Astrocyte (in vitro differentiated cells and primary cell): Measurements from ENCODE around the gene DIAPH2.

Source experiments
- EZH2 ChIP-seq: IDR thresholded peaks from 2 replicates; pipeline ENCODE4 v1.6.1; 2012; ENCODE audit warnings: mild to moderate bottlenecking, low read length, inconsistent platforms; ENCODE audit not compliant: insufficient read depth
- TF ChIP-seq, protein P1 (sequence below): IDR thresholded peaks from 2 replicates; pipeline ENCODE4 v1.5.1; 2011; ENCODE audit warnings: low read depth, mild to moderate bottlenecking, inconsistent platforms, low read length, moderate library complexity; ENCODE audit not compliant: insufficient read depth

DNA sequence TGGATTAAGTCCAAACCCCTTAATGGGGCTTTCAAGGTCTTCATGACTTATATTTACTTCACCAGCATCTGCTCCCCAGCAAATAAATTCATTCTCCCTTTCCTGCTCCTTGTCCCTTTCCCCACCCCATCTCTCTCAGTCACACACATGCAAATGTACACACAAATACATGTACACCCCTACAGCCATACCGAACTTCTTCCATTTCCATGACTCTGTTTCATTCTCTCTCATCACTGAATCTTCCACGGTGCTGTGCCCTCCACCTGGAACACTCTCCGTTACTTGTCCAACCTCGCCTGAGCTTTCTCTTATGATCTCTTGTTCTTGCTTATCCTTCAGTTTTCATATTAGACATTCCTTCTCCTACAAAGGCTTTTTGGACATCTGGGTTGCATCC, 177.0 kb downstream of the DIAPH2 start:
- TF ChIP-seq, protein P1, sequence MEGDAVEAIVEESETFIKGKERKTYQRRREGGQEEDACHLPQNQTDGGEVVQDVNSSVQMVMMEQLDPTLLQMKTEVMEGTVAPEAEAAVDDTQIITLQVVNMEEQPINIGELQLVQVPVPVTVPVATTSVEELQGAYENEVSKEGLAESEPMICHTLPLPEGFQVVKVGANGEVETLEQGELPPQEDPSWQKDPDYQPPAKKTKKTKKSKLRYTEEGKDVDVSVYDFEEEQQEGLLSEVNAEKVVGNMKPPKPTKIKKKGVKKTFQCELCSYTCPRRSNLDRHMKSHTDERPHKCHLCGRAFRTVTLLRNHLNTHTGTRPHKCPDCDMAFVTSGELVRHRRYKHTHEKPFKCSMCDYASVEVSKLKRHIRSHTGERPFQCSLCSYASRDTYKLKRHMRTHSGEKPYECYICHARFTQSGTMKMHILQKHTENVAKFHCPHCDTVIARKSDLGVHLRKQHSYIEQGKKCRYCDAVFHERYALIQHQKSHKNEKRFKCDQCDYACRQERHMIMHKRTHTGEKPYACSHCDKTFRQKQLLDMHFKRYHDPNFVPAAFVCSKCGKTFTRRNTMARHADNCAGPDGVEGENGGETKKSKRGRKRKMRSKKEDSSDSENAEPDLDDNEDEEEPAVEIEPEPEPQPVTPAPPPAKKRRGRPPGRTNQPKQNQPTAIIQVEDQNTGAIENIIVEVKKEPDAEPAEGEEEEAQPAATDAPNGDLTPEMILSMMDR: no peak
- no peak for TF ChIP-seq EZH2
